Stomach (tissue), 4 donors: ENCODE measurements around the gene DFFB.

Experiments used
- EP300 ChIP-seq: sonication (generic); formaldehyde crosslinking; IDR thresholded peaks from one replicate; pipeline ENCODE4 v1.6.1; 2017; ENCODE audit warnings: antibody characterized with exemption
- POLR2A ChIP-seq, 4 donors: fragments of 450-650 bp; IDR thresholded peaks; one replicate each; pipeline ENCODE4 v1.6.1; 2016; ENCODE audit warnings: antibody characterized with exemption in 4 of 4, control low read depth in 2 of 4, mild to moderate bottlenecking in 1 of 4, moderate library complexity in 1 of 4
- POLR2AphosphoS5 ChIP-seq, 3 donors: sonication (generic); formaldehyde crosslinking; IDR thresholded peaks; one replicate each; pipeline ENCODE4 v1.6.1; 2016; ENCODE audit warnings: antibody characterized with exemption in 3 of 3
- TF ChIP-seq, protein P1 (sequence below), 7 experiments: fragments of 450-650 bp in 4 of 7; fragments of 200-600 bp in 3 of 7; sonication (generic) in 3 of 7; IDR thresholded peaks; one replicate each; pipeline ENCODE4 v1.5.1; 2016 to 2019; ENCODE audit warnings: antibody characterized with exemption in 7 of 7, control low read depth in 2 of 7, mild to moderate bottlenecking in 1 of 7

DNA sequence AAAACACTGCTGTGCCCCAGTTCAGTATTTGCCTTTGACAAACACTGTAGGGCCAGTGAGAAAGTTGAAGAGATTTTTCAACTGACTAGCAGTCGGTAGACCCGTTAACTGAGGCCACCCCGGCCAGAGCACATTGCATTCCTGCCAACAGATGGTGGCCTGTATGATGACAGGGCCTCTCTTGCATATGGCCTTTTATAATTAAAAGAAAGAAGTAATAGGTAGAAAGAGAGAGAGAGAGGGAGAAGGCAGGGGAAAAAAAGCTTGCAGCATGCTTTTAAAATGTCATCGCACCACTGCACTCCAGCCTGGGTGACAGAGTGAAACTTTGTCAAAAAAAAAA is 47.5 kb downstream of the DFFB start:
- TF ChIP-seq, protein P1, sequence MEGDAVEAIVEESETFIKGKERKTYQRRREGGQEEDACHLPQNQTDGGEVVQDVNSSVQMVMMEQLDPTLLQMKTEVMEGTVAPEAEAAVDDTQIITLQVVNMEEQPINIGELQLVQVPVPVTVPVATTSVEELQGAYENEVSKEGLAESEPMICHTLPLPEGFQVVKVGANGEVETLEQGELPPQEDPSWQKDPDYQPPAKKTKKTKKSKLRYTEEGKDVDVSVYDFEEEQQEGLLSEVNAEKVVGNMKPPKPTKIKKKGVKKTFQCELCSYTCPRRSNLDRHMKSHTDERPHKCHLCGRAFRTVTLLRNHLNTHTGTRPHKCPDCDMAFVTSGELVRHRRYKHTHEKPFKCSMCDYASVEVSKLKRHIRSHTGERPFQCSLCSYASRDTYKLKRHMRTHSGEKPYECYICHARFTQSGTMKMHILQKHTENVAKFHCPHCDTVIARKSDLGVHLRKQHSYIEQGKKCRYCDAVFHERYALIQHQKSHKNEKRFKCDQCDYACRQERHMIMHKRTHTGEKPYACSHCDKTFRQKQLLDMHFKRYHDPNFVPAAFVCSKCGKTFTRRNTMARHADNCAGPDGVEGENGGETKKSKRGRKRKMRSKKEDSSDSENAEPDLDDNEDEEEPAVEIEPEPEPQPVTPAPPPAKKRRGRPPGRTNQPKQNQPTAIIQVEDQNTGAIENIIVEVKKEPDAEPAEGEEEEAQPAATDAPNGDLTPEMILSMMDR (IDR thresholded peaks at IDR 0.05), result no peak
- TF ChIP-seq POLR2A (IDR thresholded peaks at IDR 0.05) (no peak), POLR2AphosphoS5 (IDR thresholded peaks at IDR 0.05) (no peak), EP300 (no peak)
